Calu3 (cell line): ENCODE results near the gene PTOV1. TPM values are rescaled to one million over a fixed set of nuclear protein-coding genes. Genes with fewer than 3 reads are reported as not detected.

Source experiments
- microRNA-seq: library from miRNA; unstranded; fragments of <30 nt; microRNA quantifications from one replicate; pipeline ENCODE4 v1.2.0, GENCODE V29; 2022
- total RNA-seq: library from RNA; stranded (reverse); gene quantifications from 2 replicates; pipeline ENCODE4 v1.2.3, GENCODE V29; 2022

The PTOV1 gene
- total RNA-seq, 1 experiment from 2014 or later: 256 TPM

Small RNAs within 50 kb of the gene (microRNA-seq; reads per million reads assigned to microRNA genes)
- gene MIR4749 (6.0 reads per million, percentile 20 among the genes with 10 or more reads in this experiment), gene MIR4750 (not detected), gene MIR6800 (2.5 reads per million)

Other genes with a start within 250 kb of the PTOV1 start
- 70.4 and 82.2 TPM in 2 replicates for gene RRAS, start 211.0 kb upstream of the PTOV1 start, total RNA-seq
- 129 and 137 TPM in 2 replicates for gene SCAF1, start 208.9 kb upstream of the PTOV1 start, total RNA-seq
- gene IRF3, start 185.3 kb upstream of the PTOV1 start, total RNA-seq: 189 and 191 TPM in 2 replicates
- gene BCL2L12, start 185.2 kb upstream of the PTOV1 start, total RNA-seq: 66.5 and 70.8 TPM in 2 replicates
- gene PRMT1, start 173.9 kb upstream of the PTOV1 start, total RNA-seq: 350 and 369 TPM in 2 replicates
- 17.0 and 18.5 TPM in 2 replicates for gene ADM5, start 161.6 kb upstream of the PTOV1 start, total RNA-seq
- gene CPT1C, start 160.0 kb upstream of the PTOV1 start, total RNA-seq: 0.57 and 1.4 TPM in 2 replicates
- not detected in 2 replicates for gene TSKS, start 87.9 kb upstream of the PTOV1 start, total RNA-seq
- gene AP2A1, start 84.2 kb upstream of the PTOV1 start, total RNA-seq: 80.1 and 89.0 TPM in 2 replicates
- 12.2 and 17.0 TPM in 2 replicates for gene FUZ, start 37.9 kb upstream of the PTOV1 start, total RNA-seq
- gene MED25, start 32.9 kb upstream of the PTOV1 start, total RNA-seq: 89.7 and 95.8 TPM in 2 replicates
- 185 and 189 TPM in 2 replicates for gene PNKP, start 16.4 kb downstream of the PTOV1 start, total RNA-seq
- 58.9 and 65.2 TPM in 2 replicates for gene AKT1S1, start 26.2 kb downstream of the PTOV1 start, total RNA-seq
- gene TBC1D17, start 26.5 kb downstream of the PTOV1 start, total RNA-seq: 54.7 and 56.9 TPM in 2 replicates
- 8.2 and 10.7 TPM in 2 replicates for gene IL4I1, start 45.7 kb downstream of the PTOV1 start, total RNA-seq
- 30.7 and 40.6 TPM in 2 replicates for gene ATF5, start 78.0 kb downstream of the PTOV1 start, total RNA-seq
- gene NUP62, start 78.3 kb downstream of the PTOV1 start, total RNA-seq: 116 and 124 TPM in 2 replicates
- gene SIGLEC11, start 110.0 kb downstream of the PTOV1 start, total RNA-seq: not detected in 2 replicates
- 68.4 and 74.5 TPM in 2 replicates for gene VRK3, start 174.2 kb downstream of the PTOV1 start, total RNA-seq
- 27.2 and 28.8 TPM in 2 replicates for gene ZNF473, start 174.8 kb downstream of the PTOV1 start, total RNA-seq